AG09309 (cell line): ENCODE measurements around the gene NUDCD3.

Experiments used
- DNase-seq: peaks from one replicate; pipeline ENCODE4 v3.0.0-alpha.2; 2010; ENCODE audit warnings: low read depth
- H3K4me3 ChIP-seq: 2 replicates; pipeline ENCODE4 v1.5.1; 2011; ENCODE audit warnings: mild to moderate bottlenecking, low read depth, low read length, moderate library complexity; ENCODE audit not compliant: control insufficient read depth
- CTCF ChIP-seq: IDR thresholded peaks from 2 replicates; pipeline ENCODE4 v1.5.1; 2011; ENCODE audit warnings: mild to moderate bottlenecking, low read depth, low read length, inconsistent platforms; ENCODE audit not compliant: insufficient read depth, control insufficient read depth; ENCODE audit errors: missing control alignments

Gene NUDCD3

GRCh38 chr7:44472843-44473242, 17.6 kb downstream of the NUDCD3 start:
- TF ChIP-seq CTCF: no peak
- H3K4me3 ChIP-seq: no peak overlapping the region
- no peak for DNase-seq

- no peak overlapping the region for H3K4me3 ChIP-seq
- no peak for TF ChIP-seq CTCF
- no peak for DNase-seq
Measured at GRCh38 chr7:44471850-44472249, 18.6 kb downstream of the NUDCD3 start.

GRCh38 chr7:44471436-44471835, 19.0 kb downstream of the NUDCD3 start:
- no peak overlapping the region for H3K4me3 ChIP-seq
- no peak for DNase-seq
- TF ChIP-seq CTCF: no peak

GRCh38 chr7:44470628-44471245, 19.7 kb downstream of the NUDCD3 start:
- no peak for DNase-seq
- TF ChIP-seq CTCF: no peak
- H3K4me3 ChIP-seq: no peak overlapping the region

- no peak for TF ChIP-seq CTCF
- no peak overlapping the region for H3K4me3 ChIP-seq
- no peak for DNase-seq
Measured at GRCh38 chr7:44470135-44470479, 20.4 kb downstream of the NUDCD3 start.

GRCh38 chr7:44469461-44470134, 20.9 kb downstream of the NUDCD3 start:
- TF ChIP-seq CTCF: no peak
- H3K4me3 ChIP-seq: no peak overlapping the region
- no peak for DNase-seq

GRCh38 chr7:44467217-44467548, 23.3 kb downstream of the NUDCD3 start:
- no peak for TF ChIP-seq CTCF
- DNase-seq: no peak
- H3K4me3 ChIP-seq: no peak overlapping the region
